ENCODE results near the gene TFDP3.

- TF ChIP-seq CTCF (IDR thresholded peaks at IDR 0.05; ENCODE audit: low read depth, low read length) (no peak), EZH2phosphoT487 (IDR thresholded peaks at IDR 0.05; ENCODE audit: low read depth) (no peak)
Observed at GRCh38 chrX:133207751-133208150, 10.4 kb downstream of the TFDP3 start.

Data from OCI-LY3 (cell line).